ENCODE results near the gene NRTN.

DNA sequence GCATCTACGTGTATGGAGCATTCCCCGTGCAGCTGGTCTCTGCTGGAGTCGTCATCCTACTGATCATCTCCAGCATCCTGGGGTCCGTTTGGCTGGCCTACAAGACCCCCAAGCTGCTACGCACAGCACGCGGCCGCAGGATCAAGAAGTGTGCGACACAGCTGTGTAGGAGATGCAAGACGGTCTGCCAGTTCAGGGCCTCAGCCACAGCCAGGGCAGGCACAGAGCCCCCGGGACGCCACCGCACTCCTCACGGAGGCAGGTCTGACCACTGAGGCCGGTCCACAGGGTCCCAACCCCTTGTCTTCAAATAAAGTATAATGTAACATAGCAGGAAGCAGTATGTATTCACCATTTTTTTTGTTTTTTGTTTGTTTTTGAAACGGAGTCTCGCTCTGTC is 26.5 kb upstream of the NRTN start:
- no peak for TF ChIP-seq CTCF (IDR thresholded peaks at IDR 0.05; ENCODE audit: insufficient read depth, low read length)
- TF ChIP-seq POLR2AphosphoS5 (IDR thresholded peaks at IDR 0.05; ENCODE audit: low read depth) = no peak
- no peak for TF ChIP-seq GABPA (IDR thresholded peaks at IDR 0.05; ENCODE audit: low read depth)
